Stimulated activated CD4-positive, alpha-beta T cell treated with anti-CD3 and anti-CD28 coated beads, Interleukin-15, amount 100 ng/mL, for 24 hours (primary cell): ENCODE measurements around the gene OR10A5.
A peak's percentile ranks its signal among the peaks of the same experiment; 100 is the strongest.
"Not testable (repeated sequence)": the region's sequence is repeated elsewhere in the genome, so short reads cannot be mapped to it uniquely, and the experiment has no call there.

Source experiments
- DNase-seq: peaks from one replicate; pipeline ENCODE4 v3.0.0-alpha.2; 2020

OR10A5 gene, protein sequence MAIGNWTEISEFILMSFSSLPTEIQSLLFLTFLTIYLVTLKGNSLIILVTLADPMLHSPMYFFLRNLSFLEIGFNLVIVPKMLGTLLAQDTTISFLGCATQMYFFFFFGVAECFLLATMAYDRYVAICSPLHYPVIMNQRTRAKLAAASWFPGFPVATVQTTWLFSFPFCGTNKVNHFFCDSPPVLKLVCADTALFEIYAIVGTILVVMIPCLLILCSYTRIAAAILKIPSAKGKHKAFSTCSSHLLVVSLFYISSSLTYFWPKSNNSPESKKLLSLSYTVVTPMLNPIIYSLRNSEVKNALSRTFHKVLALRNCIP

DNA sequence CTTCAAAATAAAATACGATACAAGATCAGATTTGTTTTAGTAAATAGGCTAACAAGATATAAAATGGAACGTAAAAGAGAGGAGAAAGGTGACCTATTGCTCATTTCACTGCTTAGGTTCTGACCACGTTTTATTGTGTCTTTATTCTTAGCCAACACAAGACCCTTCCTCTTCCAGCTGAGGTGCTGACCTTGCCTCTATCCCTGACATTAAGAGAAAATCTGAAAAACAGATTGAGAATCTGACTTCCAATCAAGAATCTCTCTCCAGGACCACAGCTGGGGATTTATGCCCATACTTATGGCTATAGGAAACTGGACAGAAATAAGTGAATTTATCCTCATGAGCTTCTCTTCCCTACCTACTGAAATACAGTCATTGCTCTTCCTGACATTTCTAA, at the start of gene OR10A5:
TSS of gene OR10A5 (plus strand) at position 301 of the 400 bp plus-strand sequence. CDS start at position 301, 0 bp downstream.
- DNase-seq, result no peak

DNA sequence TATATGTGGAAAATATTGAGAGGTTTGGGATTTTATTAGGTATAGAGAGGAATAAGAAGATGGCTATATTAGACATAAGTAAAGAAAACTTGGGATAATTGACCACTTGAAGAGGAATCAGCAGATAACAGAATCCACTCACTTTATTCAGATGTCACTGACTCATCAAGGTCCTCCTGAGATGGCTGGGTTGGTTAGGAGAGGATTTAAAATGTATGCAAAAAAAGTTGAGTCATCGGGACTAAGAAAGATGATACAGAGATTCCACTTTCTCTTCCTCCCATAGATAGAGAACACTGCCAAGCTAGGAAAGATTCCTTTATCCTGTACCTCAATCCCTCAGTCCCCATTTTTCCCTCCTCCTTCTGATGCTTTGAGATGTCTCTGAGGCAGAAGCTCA, 46.1 kb upstream of the OR10A5 start, which contains the start of gene OR6A2:
TSS of gene OR6A2 (minus strand) at position 288 of the 400 bp plus-strand sequence. CDS start 3,981 bp downstream, outside the sequence.
- DNase-seq, result no peak

DNA sequence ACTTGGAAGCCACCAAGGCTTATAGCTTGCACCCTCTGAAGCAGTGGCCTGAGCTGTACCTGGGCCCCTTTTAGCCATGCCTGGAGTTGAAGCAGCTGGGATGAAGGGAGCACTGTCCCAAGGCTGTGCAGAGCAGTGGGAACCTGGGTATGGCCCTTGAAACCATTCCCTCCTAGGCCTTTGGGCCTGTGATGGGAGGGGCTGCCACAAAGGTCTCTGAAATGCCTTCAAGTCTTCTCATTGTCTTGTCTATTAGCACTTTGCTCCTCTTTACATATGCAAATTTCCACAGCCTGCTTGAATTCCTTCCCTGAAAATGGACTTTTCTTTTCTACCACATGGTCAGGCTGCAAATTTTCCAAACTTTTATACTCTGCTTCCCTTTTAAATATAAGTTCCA, 44.4 kb upstream of the OR10A5 start:
- not testable (repeated sequence) for DNase-seq

DNA sequence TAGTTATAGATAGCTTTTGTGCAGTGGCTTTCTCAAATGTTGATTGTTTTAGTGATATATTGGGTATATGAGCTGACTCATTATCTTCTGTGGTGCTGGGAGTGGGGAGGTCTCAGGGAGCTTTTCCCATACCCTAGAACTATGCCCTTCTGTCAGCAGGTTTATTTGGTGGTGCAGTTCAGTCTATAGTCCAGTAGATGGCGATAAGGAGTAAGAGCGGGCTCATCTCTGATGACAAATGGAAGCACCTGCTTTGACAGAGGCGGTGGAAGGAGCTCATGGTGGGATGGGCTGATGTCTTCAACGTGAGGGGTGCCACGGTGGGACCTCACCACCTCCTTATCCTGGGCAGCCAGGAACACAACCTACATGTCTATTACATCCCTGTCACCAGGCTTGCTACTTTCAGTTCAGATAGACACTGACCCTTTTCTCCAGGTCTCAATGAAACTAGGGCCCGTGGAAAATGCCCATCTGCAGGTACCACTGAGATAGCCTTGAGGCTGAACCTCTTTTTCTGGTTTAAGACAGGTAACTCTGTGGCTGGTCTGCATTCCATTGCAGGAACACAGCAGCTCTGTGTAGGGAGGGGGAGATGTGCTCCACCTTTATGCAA, 33.0 kb upstream of the OR10A5 start:
- DNase-seq, result peak; percentile 24

DNA sequence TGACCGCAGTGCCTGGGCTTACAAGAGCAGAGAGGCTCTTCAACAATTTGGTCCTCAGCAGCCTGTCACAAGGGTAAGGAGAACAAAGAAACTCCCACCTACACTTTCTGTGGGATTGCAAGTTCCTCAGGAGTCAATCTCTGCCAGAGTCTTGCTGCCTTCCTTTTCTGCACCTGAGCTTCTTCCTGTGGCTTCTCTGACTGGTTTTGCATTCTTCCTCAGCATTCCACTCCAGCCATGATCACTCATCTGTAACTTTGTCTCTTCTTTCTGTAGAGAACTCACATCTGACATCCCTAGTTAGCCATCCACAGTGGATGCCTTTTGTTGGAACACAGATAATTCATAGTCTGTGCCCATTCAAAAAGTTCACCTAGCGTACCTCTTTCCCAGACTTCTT, 31.8 kb upstream of the OR10A5 start:
- DNase-seq, result no peak

DNA sequence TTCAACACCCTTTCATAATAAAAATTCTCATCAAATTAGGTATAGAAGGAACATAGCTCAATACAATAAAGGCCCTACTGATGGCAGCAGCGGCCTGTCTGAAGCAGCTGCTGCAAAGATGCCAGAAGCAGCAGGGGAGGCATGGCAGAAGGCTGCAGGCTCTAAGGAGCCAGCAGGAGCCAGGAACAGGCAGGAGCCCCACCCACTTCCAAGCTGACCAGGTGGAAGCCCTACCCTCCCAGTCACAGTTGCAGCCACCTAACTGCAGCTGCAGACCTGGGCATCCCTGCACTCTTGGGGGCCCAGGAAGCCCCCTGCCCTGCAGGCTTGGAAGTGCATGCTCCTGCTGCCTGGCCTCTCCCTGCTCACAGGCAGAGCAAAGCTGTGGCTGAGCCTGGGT, 27.8 kb upstream of the OR10A5 start:
- DNase-seq, result no peak

DNA sequence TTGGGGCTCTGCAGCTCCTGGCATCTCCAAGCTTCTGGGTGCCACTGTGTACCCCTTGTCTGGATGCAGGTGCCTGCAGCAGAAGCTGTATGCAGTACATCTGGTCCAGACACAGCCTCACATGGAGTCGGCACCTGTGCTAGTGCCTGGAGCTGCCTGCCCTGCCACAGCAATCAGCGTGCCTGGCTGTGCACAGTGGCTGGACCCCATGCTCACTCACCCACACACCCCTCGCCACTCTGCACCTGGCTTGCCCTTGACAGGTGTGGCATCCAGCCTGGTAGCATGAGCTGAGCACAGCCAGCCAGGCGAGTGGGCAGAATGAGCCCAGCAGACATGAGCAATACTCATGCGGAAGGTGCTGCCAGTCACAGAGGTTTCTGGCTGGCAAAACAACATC, 26.5 kb upstream of the OR10A5 start:
- DNase-seq, result no peak

DNA sequence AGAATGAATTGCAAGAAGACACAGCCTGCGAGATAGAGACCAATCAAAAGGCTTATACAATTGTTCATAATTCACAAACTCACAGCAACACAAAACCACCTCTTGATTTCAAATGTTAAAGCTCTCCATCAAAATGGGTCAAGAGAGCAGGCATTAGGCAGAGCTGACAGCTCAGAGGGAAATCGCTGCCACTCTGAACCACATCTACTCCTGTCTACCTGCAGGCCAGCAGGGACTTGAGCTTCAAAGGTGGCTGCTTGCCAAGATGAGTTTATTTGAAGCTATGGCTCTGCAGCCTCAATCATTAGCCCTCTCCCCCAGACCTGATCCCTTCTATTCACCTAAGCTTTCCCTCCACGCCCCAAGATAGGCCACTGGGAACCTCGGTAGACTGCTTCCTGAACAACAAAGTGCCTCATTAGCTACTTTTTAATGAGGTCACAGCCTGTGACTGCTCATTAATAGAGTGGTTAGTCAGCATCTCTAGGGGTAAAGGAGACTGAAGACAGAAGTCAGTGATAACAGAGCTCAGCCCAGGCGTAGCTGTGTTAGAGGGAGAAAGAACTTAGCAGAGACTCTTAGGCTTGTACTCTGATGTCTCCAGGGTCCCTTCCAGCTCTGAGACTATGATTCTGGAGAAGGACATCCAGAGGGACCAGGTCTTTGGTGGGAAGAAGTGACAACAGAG, 21.2 kb upstream of the OR10A5 start:
- DNase-seq, result no peak

DNA sequence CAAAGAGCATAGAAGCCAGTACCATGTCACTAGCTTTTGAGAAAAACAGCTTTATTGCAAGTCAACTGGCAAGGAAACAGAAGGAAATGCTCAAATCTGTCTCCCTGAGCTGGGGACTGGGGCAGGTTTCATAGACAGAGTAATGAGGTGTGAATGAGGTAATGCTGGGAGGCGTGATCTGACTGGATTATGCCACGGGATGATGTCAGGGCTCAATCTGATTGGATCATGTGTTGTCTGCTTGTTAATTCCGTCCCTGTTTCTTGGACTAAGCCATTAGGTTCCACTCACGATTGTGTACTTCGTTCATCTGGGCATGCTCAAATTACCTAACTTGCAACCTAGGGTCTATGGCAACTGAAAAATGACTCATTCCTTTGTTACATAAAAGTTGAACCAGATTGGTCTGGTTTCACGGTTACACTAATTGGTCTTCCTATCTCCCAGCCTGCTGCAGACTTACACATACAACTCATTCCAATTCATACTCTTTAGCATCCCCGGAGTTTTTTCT, 20.2 kb upstream of the OR10A5 start:
- no peak for DNase-seq

DNA sequence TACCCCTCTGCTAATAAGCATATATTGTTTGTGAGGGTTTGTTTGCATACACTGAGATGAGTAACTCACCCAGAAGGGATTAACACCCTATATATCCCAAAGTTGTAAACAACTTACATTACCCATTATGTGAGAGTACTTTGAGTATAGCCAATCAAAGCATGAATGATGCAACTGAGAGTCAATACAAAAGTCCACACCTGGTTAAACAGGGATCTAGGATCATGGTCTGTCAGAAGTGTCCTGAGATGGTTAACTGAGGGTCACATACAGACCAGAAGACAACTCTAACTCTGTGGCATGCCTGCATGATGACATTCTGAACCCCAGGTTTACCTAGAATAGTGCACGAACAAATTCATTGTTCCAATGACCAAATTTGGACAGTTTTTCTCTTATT, 17.4 kb upstream of the OR10A5 start:
- no peak for DNase-seq

DNA sequence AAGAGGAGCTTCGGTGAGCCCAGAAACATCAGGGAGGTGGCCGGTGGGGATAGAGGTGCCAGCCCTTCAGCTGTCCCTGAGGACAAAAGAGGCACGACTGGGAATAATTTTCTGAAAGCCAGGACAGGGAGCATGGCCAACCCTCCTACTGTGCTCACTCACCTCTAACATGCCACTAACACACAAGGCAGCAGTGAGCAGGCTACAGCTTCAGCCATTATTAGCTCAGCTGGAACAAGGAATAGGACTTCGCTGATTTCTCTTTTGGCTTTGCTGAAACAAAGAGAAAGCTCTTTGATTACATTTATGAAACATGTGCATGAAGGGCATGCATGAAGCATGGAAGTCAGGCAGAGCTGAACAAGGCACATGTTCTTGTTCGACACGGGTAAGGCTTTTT, 12.1 kb upstream of the OR10A5 start:
- no peak for DNase-seq

DNA sequence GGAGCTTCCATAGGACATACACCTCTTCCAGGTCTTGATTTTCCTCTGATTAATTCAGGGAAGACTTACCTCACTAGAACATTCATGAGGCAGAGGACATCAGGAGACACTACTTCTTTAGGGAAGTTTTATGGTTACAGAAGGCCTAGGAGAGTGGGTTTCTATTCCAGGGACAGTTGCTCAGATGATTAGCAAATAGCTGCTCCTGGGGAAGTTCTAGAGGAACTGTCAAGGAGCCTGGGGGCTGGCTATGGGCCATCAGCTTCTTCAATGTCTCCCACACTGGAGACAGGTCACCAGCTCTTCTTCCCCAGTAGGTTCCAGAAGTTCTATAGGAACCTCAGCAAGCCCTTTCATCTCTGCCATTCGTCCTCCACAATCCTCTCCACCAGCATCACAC, 11.5 kb upstream of the OR10A5 start:
- no peak for DNase-seq

DNA sequence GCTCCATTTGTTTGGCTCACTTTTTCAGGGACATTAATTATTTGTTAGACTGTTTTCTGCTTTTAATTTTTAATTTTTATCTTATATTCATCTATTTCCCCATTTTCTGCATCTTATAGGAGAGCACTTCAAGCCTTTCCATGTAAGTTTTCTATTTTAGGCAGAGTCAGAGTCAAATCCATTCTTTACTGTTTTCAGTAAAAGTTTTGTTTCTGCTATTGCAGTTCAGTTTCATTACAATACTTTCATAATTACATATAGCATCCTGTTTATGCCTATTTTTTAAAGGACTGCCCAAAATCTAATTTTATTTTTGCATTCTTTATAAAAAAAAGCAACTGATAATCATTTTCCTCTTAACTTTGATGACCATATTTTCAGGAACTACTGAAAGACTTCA, 3.8 kb upstream of the OR10A5 start:
- no peak for DNase-seq

DNA sequence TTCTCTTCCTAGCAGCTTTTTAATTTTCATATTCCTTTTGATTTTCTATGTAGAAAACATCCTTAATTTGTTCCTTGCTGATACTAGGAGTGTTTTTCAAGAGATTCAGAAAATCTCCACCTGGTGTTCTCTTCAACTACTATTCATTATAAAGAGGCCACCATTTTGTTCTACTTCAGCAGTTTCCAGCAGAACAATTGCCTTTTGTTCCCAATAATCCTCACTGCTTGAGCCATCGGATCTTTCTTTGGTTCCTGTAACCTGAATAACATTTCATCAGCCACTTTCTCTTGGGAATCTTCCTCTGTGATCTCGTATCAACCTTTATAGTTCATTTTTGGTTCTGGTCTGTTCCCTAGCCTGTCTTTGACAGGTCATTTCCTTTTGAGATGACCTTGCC, 1.8 kb upstream of the OR10A5 start:
- no peak for DNase-seq

DNA sequence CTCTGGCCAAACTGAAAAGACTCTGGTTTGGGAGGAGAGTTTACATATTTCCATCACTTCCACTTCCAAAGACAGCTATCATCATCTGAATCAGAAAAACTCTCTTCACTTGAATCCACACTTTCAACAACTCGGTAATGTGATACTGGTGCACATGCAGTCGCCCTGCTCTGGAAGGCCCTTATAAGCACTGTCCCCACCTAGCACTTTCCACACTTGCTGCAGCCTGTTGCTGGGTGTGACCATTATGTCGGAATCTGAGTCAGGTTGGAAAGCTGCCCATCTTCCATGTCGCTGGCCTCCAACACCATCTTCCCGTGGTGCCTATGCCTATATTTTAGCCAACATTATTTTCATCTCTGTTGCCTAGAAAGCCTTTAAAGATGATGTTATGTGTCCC, 1.1 kb upstream of the OR10A5 start:
- DNase-seq, result no peak

DNA sequence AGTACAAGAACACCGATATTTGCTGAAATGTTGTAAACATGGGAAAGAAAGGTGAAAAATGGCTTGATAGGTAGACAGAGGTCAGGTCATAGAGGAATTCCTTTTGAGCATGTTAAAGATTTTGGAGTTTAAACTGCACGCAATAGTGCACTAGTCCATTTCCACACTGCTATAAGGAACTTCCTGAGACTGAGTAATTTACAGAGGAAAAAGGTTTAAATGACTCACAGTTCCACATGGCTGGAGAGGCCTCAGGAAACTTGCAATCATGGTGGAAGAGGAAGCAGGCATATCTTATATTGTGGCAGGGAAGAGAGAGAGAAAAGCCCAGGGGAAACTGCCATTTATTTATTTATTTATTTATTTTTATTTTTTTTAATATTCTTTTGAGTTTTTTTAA, 5.0 kb downstream of the OR10A5 start:
- DNase-seq, result no peak

DNA sequence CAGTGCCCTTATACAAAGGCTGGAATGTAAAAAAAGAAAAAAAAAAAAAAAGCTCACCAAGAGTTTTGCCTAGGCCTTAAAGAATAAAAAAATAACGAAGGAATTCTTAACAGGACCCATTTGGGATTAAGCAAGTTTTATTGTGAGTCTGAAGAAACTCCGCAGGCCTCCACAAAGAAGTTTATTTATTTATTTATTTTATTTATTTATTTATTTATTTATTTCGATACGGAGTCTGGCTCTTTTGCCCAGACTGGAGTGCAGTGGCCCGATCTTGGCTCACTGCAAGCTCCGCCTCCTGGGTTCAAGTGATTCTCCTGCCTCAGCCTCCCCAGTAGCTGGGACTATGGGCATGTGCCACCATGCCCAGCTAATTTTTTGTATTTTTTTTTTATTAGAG, 9.3 kb downstream of the OR10A5 start:
- DNase-seq, result not testable (repeated sequence)

DNA sequence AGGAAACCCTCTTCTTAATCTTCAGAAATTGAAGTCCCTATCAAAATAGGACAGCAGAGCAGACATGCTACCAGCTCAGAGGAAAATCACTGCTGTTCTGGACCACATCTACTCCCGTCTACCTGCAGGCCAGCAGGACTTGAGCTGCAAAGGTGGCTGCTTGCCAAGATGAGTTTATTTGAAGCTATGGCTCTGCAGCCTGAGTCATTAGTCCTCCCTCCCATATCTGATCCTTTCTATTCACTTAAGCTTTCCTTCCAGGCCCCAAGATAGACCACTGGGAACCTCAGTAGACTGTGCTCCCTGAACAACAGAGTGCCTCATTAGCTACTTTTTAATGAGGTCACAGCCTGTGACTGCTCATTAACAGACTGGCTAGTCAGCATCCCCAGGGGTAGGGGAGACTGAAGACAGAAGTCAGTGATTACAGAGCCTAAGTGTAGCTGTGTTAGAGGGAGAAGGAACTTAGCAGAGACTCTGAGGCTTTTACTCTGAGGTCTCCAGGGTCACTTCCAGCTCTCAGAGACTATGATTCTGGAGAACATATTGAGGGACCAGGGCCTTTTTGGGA, 10.6 kb downstream of the OR10A5 start:
- no peak for DNase-seq

DNA sequence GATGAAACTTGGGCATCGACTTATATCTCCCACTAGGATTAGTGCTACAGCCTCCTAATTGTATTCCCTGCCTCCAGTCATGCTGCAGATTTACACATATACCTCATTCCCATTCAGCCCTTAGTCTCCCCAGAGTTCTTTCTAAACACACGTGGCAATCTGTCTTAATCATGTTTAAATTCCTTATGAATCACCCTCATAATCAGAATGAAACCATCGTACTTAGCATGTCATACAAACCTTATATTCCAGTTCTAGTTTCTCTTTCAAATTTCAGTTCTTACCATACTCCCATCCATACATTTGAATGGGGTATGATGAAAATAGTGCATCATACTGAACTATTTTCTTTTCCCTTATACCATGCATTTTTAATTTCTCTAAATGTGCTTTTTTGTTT, 11.4 kb downstream of the OR10A5 start:
- no peak for DNase-seq

DNA sequence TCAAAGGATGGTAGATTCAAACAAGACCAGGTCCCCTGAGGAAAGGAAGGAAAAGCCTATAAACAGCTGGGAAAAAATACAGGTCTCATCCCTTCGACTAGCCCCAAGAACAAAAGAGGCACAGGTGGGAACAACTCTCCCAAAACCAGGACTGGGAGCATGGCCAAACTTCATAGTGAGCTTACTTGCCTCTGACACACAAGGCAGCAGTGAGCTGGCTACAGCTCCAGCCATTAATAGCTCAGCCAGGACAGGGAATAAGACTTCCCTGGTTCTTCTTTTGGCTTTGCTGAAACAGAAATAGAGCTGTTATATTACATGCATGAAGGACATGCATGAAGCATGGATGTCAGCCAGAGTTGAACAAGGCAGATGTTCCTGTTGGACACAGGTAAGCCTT, 17.5 kb downstream of the OR10A5 start, which contains the start of gene OR10A2:
TSS of gene OR10A2 (plus strand) at position 97 of the 400 bp plus-strand sequence. CDS start 6,698 bp downstream, outside the sequence.
- no peak for DNase-seq

DNA sequence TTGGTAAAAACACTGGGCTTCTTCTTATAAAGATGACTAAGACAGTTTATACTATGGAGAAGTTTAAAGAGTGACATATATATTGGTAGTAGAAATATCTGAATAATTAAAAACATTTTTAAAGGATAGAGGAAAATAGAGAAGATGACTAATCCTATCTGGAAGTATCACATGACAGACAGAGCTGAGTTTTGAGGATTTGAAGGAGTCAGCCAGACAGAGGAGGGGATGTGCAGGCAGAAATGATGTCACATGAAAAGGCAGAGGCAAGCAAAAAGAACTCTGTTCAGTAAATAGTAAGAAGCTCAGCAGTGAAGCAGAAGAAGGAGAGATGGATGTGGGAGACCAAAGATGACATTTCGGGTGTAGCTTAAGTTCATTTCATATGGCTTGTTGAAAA, 19.0 kb downstream of the OR10A5 start:
- no peak for DNase-seq

DNA sequence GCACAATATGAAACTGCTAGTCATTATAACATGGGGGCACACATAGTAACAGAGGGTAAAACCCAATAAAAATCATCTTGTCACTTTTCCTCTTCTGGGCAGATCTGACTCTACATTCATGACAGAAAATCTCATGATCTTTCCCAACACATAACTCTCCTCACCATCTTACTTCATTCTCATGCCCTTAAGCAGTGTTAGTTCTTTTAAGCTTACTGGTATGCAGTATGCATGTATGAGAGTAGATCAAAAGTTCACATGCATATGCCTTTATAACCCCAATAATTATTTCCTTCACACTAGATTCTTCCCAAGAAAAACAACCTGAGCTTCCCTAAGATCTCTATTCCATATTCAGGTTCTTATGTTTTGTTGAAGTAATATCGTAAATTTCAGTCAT, 25.8 kb downstream of the OR10A5 start:
- no peak for DNase-seq

DNA sequence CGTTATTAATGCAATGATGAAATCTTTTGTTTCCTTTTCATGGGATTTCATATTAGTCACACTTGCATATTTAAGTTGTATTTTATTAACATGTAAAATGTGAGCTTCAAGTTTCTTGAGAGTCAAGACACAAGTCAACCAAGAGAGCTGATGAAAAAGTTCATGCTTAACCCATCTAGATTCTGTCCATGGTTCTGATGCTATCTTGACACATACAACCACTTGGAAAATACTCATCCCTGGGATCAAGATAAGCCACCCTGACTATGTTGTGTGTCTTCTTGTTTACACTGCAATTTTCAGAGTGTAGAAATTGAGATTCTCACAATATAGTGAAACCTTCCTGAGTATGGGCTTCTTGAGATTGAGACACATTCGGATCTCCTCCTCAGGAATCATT, 30.3 kb downstream of the OR10A5 start:
- DNase-seq, result no peak
